ENCODE results near the gene SLC22A31. TPM values are rescaled to one million over a fixed set of nuclear protein-coding genes. Genes with fewer than 3 reads are reported as not detected.

The SLC22A31 gene
- total and polyA plus RNA-seq, 4 donors, result 25.2 to 285 (median 153) TPM

DNA sequence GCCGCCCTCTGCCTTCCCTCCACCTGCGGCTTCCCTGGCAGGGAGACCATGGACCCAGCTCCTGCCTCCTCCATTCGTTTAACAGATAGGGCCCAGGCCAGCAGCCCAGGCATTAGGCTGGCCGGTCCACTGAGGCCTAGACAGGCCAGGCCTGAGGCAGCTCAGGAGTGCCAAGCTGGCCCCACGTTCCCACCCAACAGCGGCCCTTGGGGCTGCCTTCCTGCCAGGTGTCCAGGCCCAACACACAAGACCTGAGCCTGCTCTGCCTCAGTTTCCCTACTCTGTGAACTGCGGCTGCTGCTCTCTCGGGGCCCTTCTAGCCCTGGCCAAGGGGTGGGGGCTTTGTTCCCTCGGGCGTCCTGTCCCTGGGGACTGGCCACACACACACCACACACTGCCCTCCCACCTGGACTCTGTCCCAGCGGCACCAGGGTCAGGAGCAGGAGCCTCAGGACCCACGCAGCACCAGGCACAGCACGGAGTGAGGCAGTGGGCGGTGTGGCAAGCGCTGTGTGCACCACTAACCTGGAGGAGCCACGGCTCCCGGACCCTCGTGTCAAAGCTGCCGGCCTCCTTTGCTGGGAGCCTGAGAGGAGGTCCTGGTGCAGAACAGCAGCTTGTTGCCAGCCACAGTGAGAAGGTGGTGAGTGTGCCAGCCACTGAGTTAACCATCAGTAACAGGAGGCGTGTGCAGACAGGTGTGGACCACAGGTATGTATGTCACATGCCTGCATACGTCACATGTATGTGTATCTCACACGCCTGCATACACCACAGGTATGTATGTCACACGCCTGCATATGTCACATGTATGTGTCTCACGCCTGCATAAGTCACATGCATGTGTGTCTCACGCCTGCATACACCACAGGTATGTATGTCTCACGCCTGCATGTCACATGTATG lies 43.3 kb downstream of the SLC22A31 start:
- Histone ChIP-seq H3K4me1 (ENCODE audit: control insufficient read depth in 5 of 5, insufficient read depth in 5 of 5, low read length in 5 of 5) (peaks cover 5 to 21% (median 15%) of the 10 kb centered on the region in 5 donors), H3K36me3 (ENCODE audit: control insufficient read depth in 4 of 4, insufficient read depth in 4 of 4, low read length in 4 of 4) (peaks cover 0 to 5% (median 1%) of the 10 kb centered on the region in 4 donors), H3K4me3 (no peak overlapping the region), H3K27ac (ENCODE audit: low read depth in 1 of 2, low read length in 1 of 2) (no peak overlapping the region), H3K9ac (ENCODE audit: insufficient read depth in 1 of 2, low read length in 2 of 2) (no peak overlapping the region), H3K9me3 (ENCODE audit: control insufficient read depth in 4 of 4, insufficient read depth in 3 of 4, low read length in 3 of 4) (no peaks in the 10 kb centered on the region), H3K27me3 (ENCODE audit: control insufficient read depth in 3 of 3, insufficient read depth in 3 of 3, low read length in 2 of 3) (peaks cover 0 to 6% (median 0%) of the 10 kb centered on the region in 3 donors)
- TF ChIP-seq, protein P1, sequence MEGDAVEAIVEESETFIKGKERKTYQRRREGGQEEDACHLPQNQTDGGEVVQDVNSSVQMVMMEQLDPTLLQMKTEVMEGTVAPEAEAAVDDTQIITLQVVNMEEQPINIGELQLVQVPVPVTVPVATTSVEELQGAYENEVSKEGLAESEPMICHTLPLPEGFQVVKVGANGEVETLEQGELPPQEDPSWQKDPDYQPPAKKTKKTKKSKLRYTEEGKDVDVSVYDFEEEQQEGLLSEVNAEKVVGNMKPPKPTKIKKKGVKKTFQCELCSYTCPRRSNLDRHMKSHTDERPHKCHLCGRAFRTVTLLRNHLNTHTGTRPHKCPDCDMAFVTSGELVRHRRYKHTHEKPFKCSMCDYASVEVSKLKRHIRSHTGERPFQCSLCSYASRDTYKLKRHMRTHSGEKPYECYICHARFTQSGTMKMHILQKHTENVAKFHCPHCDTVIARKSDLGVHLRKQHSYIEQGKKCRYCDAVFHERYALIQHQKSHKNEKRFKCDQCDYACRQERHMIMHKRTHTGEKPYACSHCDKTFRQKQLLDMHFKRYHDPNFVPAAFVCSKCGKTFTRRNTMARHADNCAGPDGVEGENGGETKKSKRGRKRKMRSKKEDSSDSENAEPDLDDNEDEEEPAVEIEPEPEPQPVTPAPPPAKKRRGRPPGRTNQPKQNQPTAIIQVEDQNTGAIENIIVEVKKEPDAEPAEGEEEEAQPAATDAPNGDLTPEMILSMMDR (IDR thresholded peaks at IDR 0.05; ENCODE audit: control extremely low read depth, extremely low read depth), result no peak
- 72 to 77% methylated on average over 26 of the region's 26 CpGs for WGBS, 2 donors
- DNase-seq, result no peak
- ATAC-seq (ENCODE audit: insufficient read depth, low FRiP score), result no peak

DNA sequence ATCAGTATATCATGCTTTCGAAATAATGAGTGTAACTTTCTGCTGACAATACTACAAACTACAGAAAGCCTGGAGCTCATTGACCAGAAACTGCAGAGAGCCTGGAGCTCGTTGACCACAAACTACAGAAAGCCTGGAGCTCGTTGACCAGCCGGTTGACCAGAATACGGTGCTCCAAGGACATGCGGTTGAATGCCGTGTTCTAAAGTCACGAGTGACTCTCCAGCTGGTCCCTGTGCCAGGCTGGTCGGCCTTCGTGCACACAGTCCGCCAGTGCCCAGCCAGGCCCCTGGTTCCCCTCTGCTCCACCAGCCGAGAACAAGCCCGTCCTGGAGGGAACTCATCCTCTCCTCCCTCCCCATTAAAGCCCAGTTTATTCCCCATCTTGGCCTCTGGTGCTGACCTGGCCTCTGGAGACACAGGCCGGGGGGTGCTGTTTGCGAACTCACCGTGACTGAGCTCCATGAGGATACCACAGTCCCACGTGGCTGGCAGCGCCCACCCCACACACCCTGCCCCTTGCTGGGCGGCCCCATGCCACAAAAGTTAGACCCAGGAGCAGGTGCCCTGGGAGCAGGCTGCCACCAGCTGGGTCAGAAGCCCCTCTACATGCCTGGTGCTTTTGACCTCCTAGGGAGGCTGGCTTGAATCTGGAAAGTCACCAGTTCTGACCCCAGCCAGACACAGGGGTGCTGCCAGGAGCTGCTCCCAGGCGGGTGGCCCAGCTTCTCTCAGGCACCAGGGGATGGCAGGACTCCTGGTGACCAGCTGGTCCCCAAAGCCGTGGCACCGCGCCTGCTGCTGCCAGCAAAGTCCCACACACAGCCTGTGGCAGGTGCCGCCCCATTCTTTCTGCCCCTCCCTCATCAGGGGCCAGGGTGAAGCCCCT lies 44.2 kb downstream of the SLC22A31 start:
- H3K4me1 ChIP-seq (ENCODE audit: control insufficient read depth in 5 of 5, insufficient read depth in 5 of 5, low read length in 5 of 5), result peaks cover 5 to 21% (median 15%) of the 10 kb centered on the region in 5 donors
- WGBS, 2 donors, result 58 to 65% methylated on average over 24 of the region's 24 CpGs

DNA sequence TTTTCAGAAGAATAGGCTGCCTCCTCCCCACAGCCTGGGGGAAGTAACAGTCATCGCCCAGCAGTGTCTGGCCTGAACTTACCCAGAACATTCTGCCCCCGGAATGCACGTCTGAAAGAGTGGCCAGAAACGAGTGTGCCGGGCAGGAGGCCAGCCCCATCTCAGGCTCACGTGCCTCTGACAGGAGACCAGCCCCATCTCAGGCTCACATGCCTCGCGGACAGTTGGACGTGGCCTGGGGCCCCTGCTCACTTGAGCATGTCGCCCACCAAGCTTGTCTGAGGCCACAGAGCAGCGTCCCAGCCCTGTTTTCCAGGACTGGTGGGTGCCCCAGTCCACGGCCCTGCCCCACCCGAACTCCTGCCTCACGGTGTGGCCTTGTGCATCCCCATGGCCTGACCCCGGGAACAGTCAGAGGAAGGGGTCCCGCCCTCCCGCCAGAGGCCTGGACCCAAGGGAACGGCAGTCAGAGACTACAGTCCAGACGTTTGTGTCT lies 45.1 kb downstream of the SLC22A31 start:
- H3K36me3 ChIP-seq (ENCODE audit: control insufficient read depth in 4 of 4, insufficient read depth in 4 of 4, low read length in 4 of 4), result peaks cover 0 to 11% (median 6%) of the 10 kb centered on the region in 4 donors
- no peaks in the 10 kb centered on the region for H3K9me3 ChIP-seq (ENCODE audit: control insufficient read depth in 4 of 4, insufficient read depth in 3 of 4, low read length in 3 of 4)
- peaks cover 0 to 6% (median 0%) of the 10 kb centered on the region in 3 donors for H3K27me3 ChIP-seq (ENCODE audit: control insufficient read depth in 3 of 3, insufficient read depth in 3 of 3, low read length in 2 of 3)
- peak overlapping the region in 1 of 2 donors; percentile 12 for H3K27ac ChIP-seq (ENCODE audit: low read depth in 1 of 2, low read length in 1 of 2)
- WGBS, 2 donors, result 31 to 50% methylated on average over 19 of the region's 19 CpGs
- DNase-seq (peak; percentile 87 to 93 (median 88)), ATAC-seq (ENCODE audit: insufficient read depth, low FRiP score) (peak; percentile 7)
- peaks cover 5 to 21% (median 15%) of the 10 kb centered on the region in 5 donors for H3K4me1 ChIP-seq (ENCODE audit: control insufficient read depth in 5 of 5, insufficient read depth in 5 of 5, low read length in 5 of 5)
- H3K9ac ChIP-seq (ENCODE audit: insufficient read depth in 1 of 2, low read length in 2 of 2), result no peak overlapping the region
- H3K4me3 ChIP-seq, result no peak overlapping the region
- TF ChIP-seq, protein P1 (IDR thresholded peaks at IDR 0.05; ENCODE audit: control extremely low read depth, extremely low read depth), result no peak

More for the DNA sequence above, 44.2 kb downstream of the SLC22A31 start:
- no peak overlapping the region for H3K27ac ChIP-seq (ENCODE audit: low read depth in 1 of 2, low read length in 1 of 2)
- no peak overlapping the region for H3K4me3 ChIP-seq
- no peak for ATAC-seq (ENCODE audit: insufficient read depth, low FRiP score)
- peaks cover 0 to 5% (median 5%) of the 10 kb centered on the region in 4 donors for H3K36me3 ChIP-seq (ENCODE audit: control insufficient read depth in 4 of 4, insufficient read depth in 4 of 4, low read length in 4 of 4)
- no peak overlapping the region for H3K9ac ChIP-seq (ENCODE audit: insufficient read depth in 1 of 2, low read length in 2 of 2)
- H3K27me3 ChIP-seq (ENCODE audit: control insufficient read depth in 3 of 3, insufficient read depth in 3 of 3, low read length in 2 of 3), result peaks cover 0 to 6% (median 0%) of the 10 kb centered on the region in 3 donors
- DNase-seq, result no peak
- TF ChIP-seq, protein P1 (IDR thresholded peaks at IDR 0.05; ENCODE audit: control extremely low read depth, extremely low read depth), result no peak
- H3K9me3 ChIP-seq (ENCODE audit: control insufficient read depth in 4 of 4, insufficient read depth in 3 of 4, low read length in 3 of 4), result no peaks in the 10 kb centered on the region
